BLaER1 treated with 17β-estradiol and CSF1 and Interleukin-3, amounts not matched to agents 10 nM and 100 nM (cell line): ENCODE measurements around the gene GPER1.

Experiments
- H3K27ac ChIP-seq, 11 experiments: shearing (Covaris generic); formaldehyde crosslinking; 2 replicates each; pipeline ENCODE4 v1.8.1; 2022
- H3K27me3 ChIP-seq, 11 experiments: shearing (Covaris generic); formaldehyde crosslinking; 2 replicates each; pipeline ENCODE4 v1.8.1; 2022
- H3K36me3 ChIP-seq, 11 experiments: shearing (Covaris generic); formaldehyde crosslinking; 2 replicates each; pipeline ENCODE4 v1.8.1; 2022
- H3K4me1 ChIP-seq, 10 experiments: shearing (Covaris generic); formaldehyde crosslinking; 2 replicates each; pipeline ENCODE4 v1.8.1; 2022
- H3K4me2 ChIP-seq, 11 experiments: shearing (Covaris generic); formaldehyde crosslinking; 2 replicates each; pipeline ENCODE4 v1.8.1; 2022
- H3K4me3 ChIP-seq, 10 experiments: shearing (Covaris generic); formaldehyde crosslinking; 2 replicates each; pipeline ENCODE4 v1.8.1; 2022
- H3K9ac ChIP-seq, 11 experiments: shearing (Covaris generic); formaldehyde crosslinking; 2 replicates each; pipeline ENCODE4 v1.8.1; 2022
- H3K9me3 ChIP-seq, 11 experiments: shearing (Covaris generic); formaldehyde crosslinking; replicated peaks in 1 of 11; 2 replicates each; pipeline ENCODE4 v1.8.1; 2022
- H4K20me1 ChIP-seq, 11 experiments: shearing (Covaris generic); formaldehyde crosslinking; 2 replicates each; pipeline ENCODE4 v1.8.1; 2022
- Cebpa-rat ChIP-seq, 11 experiments: shearing (Covaris generic); IDR thresholded peaks; 2 replicates each; pipeline ENCODE4 v1.8.1; 2022

GPER1 gene

DNA sequence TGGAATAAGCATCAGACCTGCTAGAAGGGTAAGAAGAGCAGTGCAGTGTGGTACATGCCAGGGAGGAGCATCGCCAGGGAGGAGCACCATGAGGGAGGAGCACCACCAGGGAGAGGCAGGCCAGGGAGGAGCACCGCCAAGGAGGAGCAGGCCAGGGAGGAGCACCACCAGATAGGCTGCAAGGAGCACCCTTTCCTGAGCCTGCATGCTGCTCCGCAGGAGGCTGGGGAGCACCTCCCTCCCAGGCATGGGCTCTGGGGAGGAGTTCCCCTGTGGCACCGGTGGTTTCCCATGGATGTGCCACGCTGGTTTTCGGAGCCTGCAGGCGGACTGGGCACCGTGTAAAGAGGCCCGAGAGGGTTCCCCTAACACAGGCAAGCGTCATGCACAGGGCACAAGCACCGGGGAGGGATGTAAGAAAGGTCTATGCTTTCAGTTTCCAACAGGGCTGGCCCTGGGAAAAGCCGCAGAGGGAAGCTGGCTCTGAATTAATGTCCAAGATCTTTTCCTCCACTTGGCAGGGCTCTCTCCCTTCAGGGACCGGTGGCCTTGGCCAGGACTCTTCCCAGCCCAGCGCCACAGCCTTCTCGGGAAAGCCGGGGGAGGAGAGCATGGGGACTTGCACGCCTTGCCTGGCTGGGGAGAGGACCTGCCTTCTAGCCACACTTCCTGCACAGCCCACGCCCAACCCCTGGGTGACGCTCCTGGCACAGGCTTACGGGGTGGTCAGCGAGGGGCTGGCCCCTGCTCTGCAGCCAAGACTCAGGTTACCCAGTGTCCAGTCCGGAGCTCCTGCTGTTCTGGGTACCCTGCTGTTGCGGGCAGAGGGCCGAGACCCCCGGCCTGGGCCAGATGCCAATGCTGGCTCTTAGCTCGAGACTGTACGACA lies 11.5 kb upstream of the GPER1 start:
- no peak for TF ChIP-seq Cebpa-rat (IDR thresholded peaks at IDR 0.05)

DNA sequence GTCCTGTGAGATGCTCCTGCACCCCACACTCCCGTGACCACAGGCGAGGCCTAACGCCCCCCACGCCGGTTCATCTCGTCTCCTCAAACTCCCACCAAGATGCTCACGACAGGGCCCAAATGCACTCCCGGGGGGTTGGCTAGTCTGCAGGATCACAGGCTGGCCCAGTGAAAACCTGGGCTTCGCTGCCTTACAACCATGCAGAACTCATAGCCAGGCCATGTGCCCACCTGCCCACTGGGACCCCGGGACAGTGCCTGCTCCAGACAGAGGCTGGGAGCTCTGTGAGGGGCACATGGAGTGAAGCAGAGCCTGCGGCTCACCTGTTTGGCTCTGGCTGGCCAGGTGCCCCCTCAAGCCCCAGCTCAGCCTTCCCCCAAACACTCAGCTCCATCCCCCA lies 9.4 kb upstream of the GPER1 start:
- H3K27me3 ChIP-seq: no peaks in the 10 kb centered on the region
- H3K36me3 ChIP-seq: no peaks in the 10 kb centered on the region
- peak overlapping the region in 4 of 11 experiments; percentile 30 to 57 (median 44); a peak in 7 of 22 replicates for H3K9ac ChIP-seq
- peaks cover 21 to 88% (median 77%) of the 10 kb centered on the region in 10 experiments for H3K4me1 ChIP-seq
- H3K9me3 ChIP-seq: no peaks in the 10 kb centered on the region
- H3K27ac ChIP-seq: peak overlapping the region in 2 of 11 experiments; percentile 17 to 46; a peak in 1 of 22 replicates
- H4K20me1 ChIP-seq: peaks cover 0 to 88% (median 24%) of the 10 kb centered on the region in 11 experiments; a peak in 16 of 22 replicates
- no peak overlapping the region for H3K4me3 ChIP-seq
- peak overlapping the region; percentile 57 to 89 (median 82); a peak in 19 of 22 replicates for H3K4me2 ChIP-seq
- TF ChIP-seq Cebpa-rat (IDR thresholded peaks at IDR 0.05): no peak

More for the DNA sequence above, 11.5 kb upstream of the GPER1 start:
- H3K4me3 ChIP-seq: no peak overlapping the region
- peak overlapping the region in 2 of 11 experiments; percentile 13 to 24; a peak in 3 of 22 replicates for H3K9ac ChIP-seq
- no peaks in the 10 kb centered on the region for H3K36me3 ChIP-seq
- peak overlapping the region; percentile 64 to 89 (median 72) for H3K4me2 ChIP-seq
- no peaks in the 10 kb centered on the region for H3K9me3 ChIP-seq
- 0 out of 22 replicates have a peak overlapping the region, but pooled peaks of 2 of the 11 experiments have one; percentile 10 to 17 for H3K27ac ChIP-seq
- H4K20me1 ChIP-seq: peaks cover 0 to 87% (median 28%) of the 10 kb centered on the region in 11 experiments; a peak in 16 of 22 replicates
- H3K4me1 ChIP-seq: peaks cover 21 to 72% (median 65%) of the 10 kb centered on the region in 10 experiments
- H3K27me3 ChIP-seq: no peaks in the 10 kb centered on the region

DNA sequence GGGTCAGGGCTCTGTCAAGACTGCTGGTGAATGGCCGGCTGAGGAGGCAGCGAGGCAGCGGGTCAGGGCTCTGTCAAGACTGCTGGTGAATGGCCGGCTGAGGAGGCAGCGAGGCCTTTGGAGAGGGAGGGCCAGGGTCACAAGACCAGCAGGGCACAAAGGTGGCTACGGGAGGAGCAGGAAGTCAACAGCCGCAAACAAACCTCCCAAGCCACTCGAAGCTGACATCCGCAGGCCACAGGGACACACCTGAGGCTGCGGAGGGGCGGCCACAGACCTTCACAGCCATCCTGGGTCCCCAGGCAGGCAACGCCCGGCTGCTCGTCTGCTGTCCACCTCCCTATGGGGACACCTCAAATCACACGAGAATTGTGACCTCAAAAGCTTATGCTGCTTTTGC lies 8.9 kb upstream of the GPER1 start:
- Histone ChIP-seq H3K4me2 (peak overlapping the region; percentile 57 to 89 (median 82)), H3K27ac (peak overlapping the region in 4 of 11 experiments; percentile 46 to 61 (median 56); a peak in 7 of 22 replicates), H3K4me3 (no peak overlapping the region), H3K36me3 (0 out of 22 replicates have a peak, but pooled peaks cover 0 to 2% (median 0%) of the 10 kb centered on the region in 11 experiments), H4K20me1 (peaks cover 0 to 93% (median 24%) of the 10 kb centered on the region in 11 experiments; a peak in 16 of 22 replicates), H3K9ac (peak overlapping the region in 7 of 11 experiments; percentile 27 to 53 (median 47); a peak in 11 of 22 replicates), H3K27me3 (no peaks in the 10 kb centered on the region), H3K4me1 (peaks cover 21 to 92% (median 81%) of the 10 kb centered on the region in 10 experiments), H3K9me3 (no peaks in the 10 kb centered on the region)
- no peak for TF ChIP-seq Cebpa-rat (IDR thresholded peaks at IDR 0.05)

DNA sequence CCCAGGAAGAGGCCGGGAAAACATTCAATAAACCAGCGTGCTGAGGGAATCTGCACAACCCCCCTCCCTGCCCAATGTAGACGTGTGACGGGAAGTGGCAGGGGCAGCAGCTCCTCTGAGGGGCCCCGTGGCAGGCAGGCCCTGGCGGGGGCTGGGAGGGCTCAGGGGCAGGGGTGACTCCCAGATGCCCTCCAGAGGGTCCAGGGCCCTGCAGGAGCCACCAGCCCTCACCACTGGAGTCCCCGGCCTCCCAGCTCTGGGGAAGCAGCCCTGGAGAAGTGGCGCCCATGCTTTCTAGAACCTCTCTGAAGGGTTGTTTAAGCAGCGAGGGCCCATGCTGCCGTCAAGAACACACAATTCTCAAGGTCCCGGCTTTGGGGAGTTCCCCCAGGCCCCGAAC lies 8.4 kb upstream of the GPER1 start:
- Histone ChIP-seq H4K20me1 (peaks cover 0 to 96% (median 24%) of the 10 kb centered on the region in 11 experiments; a peak in 16 of 22 replicates), H3K4me2 (peak overlapping the region; percentile 57 to 89 (median 82)), H3K9ac (peak overlapping the region in 8 of 11 experiments; percentile 15 to 53 (median 42); a peak in 12 of 22 replicates), H3K36me3 (0 out of 22 replicates have a peak, but pooled peaks cover 0 to 3% (median 0%) of the 10 kb centered on the region in 11 experiments), H3K27me3 (no peaks in the 10 kb centered on the region), H3K27ac (peak overlapping the region in 9 of 11 experiments; percentile 9 to 61 (median 46); a peak in 14 of 22 replicates), H3K4me3 (no peak overlapping the region), H3K4me1 (peaks cover 24 to 95% (median 84%) of the 10 kb centered on the region in 10 experiments), H3K9me3 (no peaks in the 10 kb centered on the region)
- no peak for TF ChIP-seq Cebpa-rat (IDR thresholded peaks at IDR 0.05)

DNA sequence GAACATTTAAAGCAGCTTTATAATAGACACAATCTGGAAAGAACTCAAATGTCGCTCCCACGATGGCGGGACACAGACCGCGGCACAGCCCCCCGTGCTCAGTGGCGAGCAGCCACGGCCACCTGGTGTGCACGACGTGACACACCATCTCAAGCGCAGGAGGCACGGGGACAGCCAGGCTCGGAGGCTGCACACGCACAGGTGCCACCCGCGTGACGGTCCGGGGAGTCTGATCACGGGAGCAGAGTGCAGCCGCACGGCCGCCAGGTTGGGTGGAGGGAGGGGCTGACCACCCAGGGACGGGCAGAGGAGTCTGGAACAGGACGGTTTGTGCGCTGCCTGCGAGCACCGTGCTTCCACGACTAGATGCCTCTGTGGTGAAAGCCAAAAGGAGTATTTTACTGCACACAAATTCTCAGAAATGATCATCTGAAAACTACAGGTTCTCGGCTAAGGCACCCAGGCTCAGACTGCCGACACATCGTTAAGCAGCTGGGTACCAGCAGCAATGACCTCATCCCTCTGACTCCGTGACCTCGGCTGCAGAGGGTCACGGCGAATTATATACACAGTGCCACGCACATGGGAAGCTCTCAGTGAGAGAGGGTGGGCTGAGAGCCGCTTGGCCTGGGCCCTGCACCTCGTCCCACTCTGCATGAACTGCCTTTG lies 7.5 kb upstream of the GPER1 start:
- Histone ChIP-seq H3K4me3 (no peak overlapping the region), H3K27me3 (no peaks in the 10 kb centered on the region), H4K20me1 (peaks cover 0 to 97% (median 28%) of the 10 kb centered on the region in 11 experiments; a peak in 16 of 22 replicates)

DNA sequence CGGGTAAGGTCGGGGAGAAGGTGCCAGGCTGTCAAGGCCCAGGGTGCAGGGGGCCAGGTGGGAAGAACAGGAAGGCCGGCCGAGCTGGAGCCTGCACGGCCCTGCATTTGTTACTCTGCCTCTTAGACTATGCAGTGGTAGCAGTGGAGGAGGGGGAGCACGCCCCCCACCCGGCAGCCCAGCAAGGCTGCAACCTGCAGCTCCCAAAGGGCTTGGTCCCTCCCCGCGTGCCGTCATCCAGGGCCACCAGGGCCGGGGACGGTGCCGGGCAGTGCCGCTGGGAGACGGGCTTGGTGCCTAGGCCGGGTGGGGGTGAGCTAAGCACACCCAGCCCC lies 7.0 kb upstream of the GPER1 start:
- H3K27ac ChIP-seq: no peak overlapping the region
- H3K4me1 ChIP-seq: peaks cover 37 to 98% (median 89%) of the 10 kb centered on the region in 10 experiments
- H3K4me3 ChIP-seq: no peak overlapping the region
- no peak for TF ChIP-seq Cebpa-rat (IDR thresholded peaks at IDR 0.05)
- peaks cover 0 to 99% (median 28%) of the 10 kb centered on the region in 11 experiments; a peak in 16 of 22 replicates for H4K20me1 ChIP-seq
- H3K36me3 ChIP-seq: 0 out of 22 replicates have a peak, but pooled peaks cover 0 to 3% (median 0%) of the 10 kb centered on the region in 11 experiments
- no peaks in the 10 kb centered on the region for H3K9me3 ChIP-seq
- peak overlapping the region in 7 of 11 experiments; percentile 77 to 89 (median 83); a peak in 12 of 22 replicates for H3K4me2 ChIP-seq
- no peaks in the 10 kb centered on the region for H3K27me3 ChIP-seq
- 0 out of 22 replicates have a peak overlapping the region, but pooled peaks of 1 of the 11 experiments have one; percentile 3 for H3K9ac ChIP-seq

More for the DNA sequence above, 7.5 kb upstream of the GPER1 start:
- Histone ChIP-seq H3K9ac (peak overlapping the region in 3 of 11 experiments; percentile 49 to 53 (median 53); a peak in 5 of 22 replicates), H3K9me3 (no peaks in the 10 kb centered on the region), H3K4me2 (peak overlapping the region; percentile 57 to 89 (median 82); a peak in 20 of 22 replicates), H3K4me1 (peaks cover 32 to 95% (median 85%) of the 10 kb centered on the region in 10 experiments), H3K36me3 (0 out of 22 replicates have a peak, but pooled peaks cover 0 to 3% (median 0%) of the 10 kb centered on the region in 11 experiments), H3K27ac (0 out of 22 replicates have a peak overlapping the region, but pooled peaks of 1 of the 11 experiments have one; percentile 56)
- TF ChIP-seq Cebpa-rat (IDR thresholded peaks at IDR 0.05): no peak

DNA sequence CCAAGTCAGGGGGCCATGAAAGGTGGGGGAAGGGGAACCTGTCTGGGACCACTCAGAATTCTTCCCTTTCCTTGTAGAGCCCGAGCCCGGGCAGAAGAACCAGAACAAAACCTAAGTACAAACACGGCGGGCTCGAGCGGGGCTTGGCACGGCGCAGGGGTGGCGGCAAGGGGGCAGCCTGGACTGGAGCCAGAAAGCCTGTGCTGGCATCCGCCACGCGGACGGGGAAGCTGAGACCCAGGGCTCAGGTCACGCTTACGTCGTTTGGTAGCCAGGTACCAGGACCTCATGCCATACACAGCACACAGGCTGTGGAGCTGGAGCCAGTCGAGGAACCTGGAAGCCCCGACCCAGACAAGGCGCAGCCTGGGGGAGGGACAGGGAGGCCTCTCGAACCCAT lies 6.6 kb upstream of the GPER1 start:
- Histone ChIP-seq H3K9ac (0 out of 22 replicates have a peak overlapping the region, but pooled peaks of 1 of the 11 experiments have one; percentile 3), H4K20me1 (peaks cover 0 to 99% (median 26%) of the 10 kb centered on the region in 11 experiments; a peak in 16 of 22 replicates), H3K4me3 (no peak overlapping the region), H3K9me3 (no peaks in the 10 kb centered on the region), H3K36me3 (0 out of 22 replicates have a peak, but pooled peaks cover 0 to 3% (median 0%) of the 10 kb centered on the region in 11 experiments), H3K4me1 (peaks cover 38 to 98% (median 89%) of the 10 kb centered on the region in 10 experiments), H3K27ac (no peak overlapping the region), H3K27me3 (no peaks in the 10 kb centered on the region), H3K4me2 (peak overlapping the region in 2 of 11 experiments; percentile 82 to 88; a peak in 3 of 22 replicates)
- no peak for TF ChIP-seq Cebpa-rat (IDR thresholded peaks at IDR 0.05)

DNA sequence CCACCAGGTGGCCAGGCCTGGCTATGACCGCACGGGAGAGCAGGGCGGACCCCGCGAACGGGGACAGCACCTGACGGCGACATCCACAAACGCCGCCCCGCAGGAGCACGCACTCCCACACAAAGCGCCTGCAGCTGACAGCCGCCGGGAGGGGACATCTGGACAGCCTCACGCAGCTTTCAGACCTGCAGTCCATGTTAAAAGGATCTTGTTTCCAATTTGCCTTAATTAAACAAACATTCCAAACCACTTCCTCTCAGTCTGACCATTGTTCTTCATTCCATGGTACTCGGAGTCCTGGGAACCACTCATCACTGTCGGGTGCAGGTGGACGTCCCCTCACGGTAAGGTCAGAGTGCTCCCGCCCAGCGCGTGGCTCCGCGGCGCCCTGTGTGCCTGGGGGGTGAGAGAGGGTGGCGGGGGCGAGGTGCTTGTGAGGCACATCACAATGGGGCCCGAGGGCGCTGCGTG lies 5.9 kb upstream of the GPER1 start:
- Histone ChIP-seq H3K27ac (no peak overlapping the region), H4K20me1 (peaks cover 0 to 97% (median 21%) of the 10 kb centered on the region in 11 experiments; a peak in 15 of 22 replicates), H3K9ac (no peak overlapping the region), H3K4me3 (no peak overlapping the region), H3K9me3 (no peaks in the 10 kb centered on the region), H3K4me2 (peak overlapping the region in 3 of 11 experiments; percentile 1 to 29 (median 21); a peak in 2 of 22 replicates), H3K27me3 (no peaks in the 10 kb centered on the region), H3K36me3 (0 out of 22 replicates have a peak, but pooled peaks cover 0 to 3% (median 0%) of the 10 kb centered on the region in 11 experiments), H3K4me1 (peaks cover 36 to 98% (median 89%) of the 10 kb centered on the region in 10 experiments)
- no peak for TF ChIP-seq Cebpa-rat (IDR thresholded peaks at IDR 0.05)
